Testis (tissue), 3 donors: ENCODE measurements around the gene SLC35F2. TPM values are rescaled to one million over a fixed set of nuclear protein-coding genes. Genes with fewer than 3 reads are reported as not detected.
A peak's percentile ranks its signal among the peaks of the same experiment; 100 is the strongest.

Experiments used
- DNase-seq: peaks from one replicate; pipeline ENCODE4 v3.0.0-alpha.2; 2019
- H3K27ac ChIP-seq, 2 donors: fragments of 200-600 bp; sonication (generic); one replicate each; pipeline ENCODE4 v1.5.1; 2019
- H3K27me3 ChIP-seq: fragments of 200-600 bp; sonication (generic); one replicate; pipeline ENCODE4 v1.5.1; 2019
- H3K36me3 ChIP-seq: fragments of 200-600 bp; sonication (generic); one replicate; pipeline ENCODE4 v1.5.1; 2017; ENCODE audit warnings: low read depth; ENCODE audit errors: missing control alignments
- H3K4me1 ChIP-seq: fragments of 200-600 bp; sonication (generic); one replicate; pipeline ENCODE4 v1.5.1; 2019
- H3K4me3 ChIP-seq, 2 donors: fragments of 200-600 bp; sonication (generic); one replicate each; pipeline ENCODE4 v1.5.1; 2017 to 2019
- H3K9me3 ChIP-seq: fragments of 200-600 bp; sonication (generic); one replicate; pipeline ENCODE4 v1.5.1; 2017
- CTCF ChIP-seq, 3 experiments: fragments of 450-650 bp in 2 of 3; fragments of 200-600 bp in 1 of 3; sonication (generic) in 1 of 3; IDR thresholded peaks; one replicate each; pipeline ENCODE4 v1.5.1; 2016 to 2019; ENCODE audit warnings: antibody characterized with exemption in 3 of 3, mild to moderate bottlenecking in 2 of 3, moderate library complexity in 1 of 3
- POLR2A ChIP-seq: fragments of 450-650 bp; IDR thresholded peaks from one replicate; pipeline ENCODE4 v1.6.1; 2017; ENCODE audit warnings: antibody characterized with exemption, mild to moderate bottlenecking, moderate library complexity
- WGBS, 2 donors: methylation state at CpG; one replicate each; pipeline ENCODE4 v1.1.5; 2018; 5-methylcytosine and 5-hydroxymethylcytosine counted together
- intact Hi-C: fragments of 100-400 bp; cut with DNase I; formaldehyde crosslinking; loops from one replicate; pipeline ENCODE4 v1.15.1; 2023; ENCODE audit warnings: low total_unique reads
- polyA plus RNA-seq: library from polyadenylated mRNA; stranded (reverse); fragments of 350-450 nt; fragmentation: Illumina TruSeq; extraction: RNeasy Lipid Tissue Mini Kit (QIAGEN cat#74804); gene quantifications from one replicate; pipeline ENCODE4 v1.2.3, GENCODE V29; 2014; ENCODE audit warnings: low read depth, low replicate concordance; ENCODE audit not compliant: insufficient read depth
- total RNA-seq, 2 donors: library from RNA; depleted of rRNA; stranded (reverse); fragments of >200 nt; gene quantifications; one replicate each; pipeline ENCODE4 v1.2.3, GENCODE V29; 2016

The SLC35F2 gene
- total and polyA plus RNA-seq, 3 donors from 2014 or later, result 7.8 to 12.9 (median 8.0) TPM

DNA sequence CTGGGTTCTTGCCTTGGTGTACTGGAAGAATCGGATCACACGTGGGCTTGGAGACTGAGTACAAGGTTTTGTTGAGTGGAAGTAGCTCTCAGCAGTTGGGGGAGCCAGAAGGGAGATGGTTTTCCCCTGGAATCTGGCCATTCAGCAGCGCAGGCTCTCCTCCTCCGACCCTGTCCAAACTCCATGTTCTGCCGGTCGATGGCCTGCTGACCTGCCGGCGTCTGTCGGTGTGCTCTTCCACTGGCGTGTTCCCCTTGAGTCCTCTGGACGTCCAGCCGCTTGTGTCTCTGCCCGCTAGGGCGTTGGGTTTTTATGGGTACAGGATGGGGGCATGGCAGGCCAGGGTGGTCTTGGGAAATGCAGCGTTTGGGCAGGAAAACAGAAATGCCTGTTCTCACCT, 108.3 kb downstream of the SLC35F2 start:
- intact Hi-C loops, result no loop called here
- no peaks in the 10 kb centered on the region for H3K9me3 ChIP-seq
- no peaks in the 10 kb centered on the region for H3K4me1 ChIP-seq
- no peak overlapping the region for H3K27ac ChIP-seq
- H3K27me3 ChIP-seq, result no peaks in the 10 kb centered on the region
- H3K36me3 ChIP-seq, result no peaks in the 10 kb centered on the region
- TF ChIP-seq POLR2A (no peak), CTCF (IDR thresholded peaks at IDR 0.05) (no peak)
- no peak for DNase-seq
- WGBS, 2 donors, result 56 to 79% methylated on average over 15 of the region's 15 CpGs
- H3K4me3 ChIP-seq, result no peak overlapping the region

- DNase-seq, result no peak
- TF ChIP-seq CTCF (IDR thresholded peaks at IDR 0.05), result no peak
- TF ChIP-seq POLR2A, result no peak
- H3K4me1 ChIP-seq, result no peaks in the 10 kb centered on the region
- H3K36me3 ChIP-seq, result no peaks in the 10 kb centered on the region
- intact Hi-C loops, result no loop called here
- H3K9me3 ChIP-seq, result no peaks in the 10 kb centered on the region
- H3K4me3 ChIP-seq, result no peak overlapping the region
- H3K27ac ChIP-seq, result no peak overlapping the region
- 25 to 29% methylated on average over 2 of the region's 2 CpGs for WGBS, 2 donors
- no peaks in the 10 kb centered on the region for H3K27me3 ChIP-seq
These were observed 111.0 kb downstream of the SLC35F2 start for GRCh38 chr11:107747622-107748021.

DNA sequence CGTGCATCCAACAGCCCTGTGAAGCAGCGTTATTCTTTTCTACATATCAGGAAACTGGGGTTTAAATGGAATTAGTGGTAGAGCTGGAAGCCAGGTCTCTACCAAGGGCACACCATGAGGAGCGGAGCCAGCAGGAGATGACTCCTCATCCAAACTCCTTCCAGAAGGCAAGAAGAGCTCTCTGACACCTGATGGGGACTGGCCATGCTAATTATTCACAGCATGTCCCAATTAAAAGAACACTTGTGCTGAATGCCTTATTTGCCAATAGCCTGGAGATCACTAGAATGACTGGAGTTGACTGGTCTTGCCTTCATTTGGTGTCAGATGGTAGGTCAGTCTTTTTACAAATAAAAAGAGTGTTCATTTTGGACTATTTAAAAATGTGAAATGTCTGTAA, 113.9 kb downstream of the SLC35F2 start:
- no peaks in the 10 kb centered on the region for H3K4me1 ChIP-seq
- H3K36me3 ChIP-seq, result no peaks in the 10 kb centered on the region
- TF ChIP-seq POLR2A, result no peak
- no peak for TF ChIP-seq CTCF (IDR thresholded peaks at IDR 0.05)
- intact Hi-C loops, result no loop called here
- DNase-seq, result no peak
- no peak overlapping the region for H3K4me3 ChIP-seq
- no peak overlapping the region for H3K27ac ChIP-seq
- no peaks in the 10 kb centered on the region for H3K27me3 ChIP-seq
- no peaks in the 10 kb centered on the region for H3K9me3 ChIP-seq
- 69 to 75% methylated on average over 3 of the region's 3 CpGs for WGBS, 2 donors

DNA sequence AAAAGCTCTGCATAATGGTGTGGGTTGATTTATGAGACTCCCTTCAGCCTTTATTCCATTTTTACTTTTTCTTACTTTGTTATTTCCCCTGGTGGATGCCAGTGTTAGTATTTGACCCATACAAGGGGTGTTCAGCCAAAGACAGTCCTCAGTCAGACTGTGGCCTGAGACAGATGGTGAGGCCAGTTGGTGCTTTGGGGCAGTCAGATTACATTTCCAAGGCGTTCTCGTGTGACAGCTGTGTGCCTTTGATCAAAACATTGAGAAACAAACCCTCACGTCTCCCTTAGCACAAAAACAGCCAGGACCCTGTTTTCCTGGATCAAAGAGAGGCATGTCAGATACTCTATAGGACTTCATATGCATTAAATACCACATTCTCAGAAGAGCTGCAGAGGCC, 115.4 kb downstream of the SLC35F2 start:
- Histone ChIP-seq H3K4me3 (no peak overlapping the region), H3K27ac (no peak overlapping the region), H3K36me3 (no peaks in the 10 kb centered on the region), H3K4me1 (no peaks in the 10 kb centered on the region), H3K27me3 (no peaks in the 10 kb centered on the region), H3K9me3 (no peaks in the 10 kb centered on the region)
- intact Hi-C loops, result no loop called here
- TF ChIP-seq POLR2A, result no peak
- no peak for TF ChIP-seq CTCF (IDR thresholded peaks at IDR 0.05)
- DNase-seq, result no peak
- WGBS, 2 donors, result 24 to 32% methylated on average over 3 of the region's 3 CpGs

- no peak for DNase-seq
- Histone ChIP-seq H3K27ac (no peak overlapping the region), H3K27me3 (no peaks in the 10 kb centered on the region), H3K9me3 (no peaks in the 10 kb centered on the region), H3K4me3 (no peak overlapping the region), H3K36me3 (no peaks in the 10 kb centered on the region), H3K4me1 (no peaks in the 10 kb centered on the region)
- WGBS, 2 donors, result 56 to 57% methylated on average over 6 to 7 of the region's 7 CpGs
- TF ChIP-seq CTCF (IDR thresholded peaks at IDR 0.05) (peak in 1 of 3 experiments; percentile 8), POLR2A (no peak)
- intact Hi-C loops, result no loop called here
These were observed 117.4 kb downstream of the SLC35F2 start for GRCh38 chr11:107741044-107741823.
